Left ventricle myocardium inferior (tissue), 1 donor: ENCODE data around the gene CYP46A1. TPM values are rescaled to one million over a fixed set of nuclear protein-coding genes. Genes with fewer than 3 reads are reported as not detected.

ENCODE experiments used
- DNase-seq: peaks from one replicate; pipeline ENCODE4 v3.0.0-alpha.2; 2020
- H3K27ac ChIP-seq: fragments of 200-600 bp; replicated peaks from 2 replicates; pipeline ENCODE4 v1.8.0; 2021
- H3K27me3 ChIP-seq: fragments of 200-600 bp; 2 replicates; pipeline ENCODE4 v1.8.0; 2021; ENCODE audit warnings: low read depth
- H3K36me3 ChIP-seq: fragments of 200-600 bp; 2 replicates; pipeline ENCODE4 v1.8.0; 2021
- H3K4me1 ChIP-seq: fragments of 200-600 bp; 2 replicates; pipeline ENCODE4 v1.8.0; 2021
- H3K4me3 ChIP-seq: fragments of 200-600 bp; 2 replicates; pipeline ENCODE4 v1.8.0; 2021; ENCODE audit warnings: mild to moderate bottlenecking, moderate library complexity
- H3K9me3 ChIP-seq: fragments of 200-600 bp; replicated peaks from 2 replicates; pipeline ENCODE4 v1.8.0; 2021
- CTCF ChIP-seq: fragments of 200-600 bp; IDR thresholded peaks from 2 replicates; pipeline ENCODE4 v1.8.0; 2021; ENCODE audit warnings: antibody characterized with exemption, mild to moderate bottlenecking, borderline replicate concordance
- intact Hi-C: fragments of 100-400 bp; cut with micrococcal nuclease; formaldehyde crosslinking; loops from one replicate; pipeline ENCODE4 v1.11.0; 2022
- total RNA-seq: library from RNA; stranded (reverse); fragmentation: NEBNext Ultra II Directional; extraction: Animal tissue kit (Norgen Biotek cat#: 25700); gene quantifications from one replicate; pipeline ENCODE4 v1.2.1, GENCODE V29; 2021
- donor health status: DM: no; HTN: yes; CAD: no; lungs with severe emphysema.

CYP46A1 gene
- total RNA-seq, 1 donor from 2014 or later = 4.2 TPM

- no peak for TF ChIP-seq CTCF
- Histone ChIP-seq H3K9me3 (no peaks in the 10 kb centered on the region), H3K4me3 (no peak overlapping the region), H3K27ac (no peak overlapping the region), H3K36me3 (no peaks in the 10 kb centered on the region), H3K4me1 (no peaks in the 10 kb centered on the region), H3K27me3 (no peaks in the 10 kb centered on the region)
- intact Hi-C loops = no loop called here
- DNase-seq = no peak
Measured at GRCh38 chr14:99718811-99719192, 34.7 kb downstream of the CYP46A1 start.

GRCh38 chr14:99720941-99721791 lies 37.1 kb downstream of the CYP46A1 start:
- no peak overlapping the region for H3K27ac ChIP-seq
- no peaks in the 10 kb centered on the region for H3K36me3 ChIP-seq
- intact Hi-C loops = no loop called here
- H3K4me1 ChIP-seq = no peaks in the 10 kb centered on the region
- H3K4me3 ChIP-seq = no peak overlapping the region
- no peak for TF ChIP-seq CTCF
- no peaks in the 10 kb centered on the region for H3K27me3 ChIP-seq
- no peak for DNase-seq
- H3K9me3 ChIP-seq = no peaks in the 10 kb centered on the region

- intact Hi-C loops = no loop called here
- H3K27ac ChIP-seq = no peak overlapping the region
- H3K4me3 ChIP-seq = no peak overlapping the region
- no peaks in the 10 kb centered on the region for H3K9me3 ChIP-seq
- peaks cover under 1% of the 10 kb centered on the region for H3K27me3 ChIP-seq
- no peak for DNase-seq
- H3K36me3 ChIP-seq = no peaks in the 10 kb centered on the region
- no peaks in the 10 kb centered on the region for H3K4me1 ChIP-seq
- TF ChIP-seq CTCF = no peak
Measured at GRCh38 chr14:99721792-99722516, 37.9 kb downstream of the CYP46A1 start.

- no peak overlapping the region for H3K27ac ChIP-seq
- peaks cover 8% of the 10 kb centered on the region for H3K27me3 ChIP-seq
- no peaks in the 10 kb centered on the region for H3K9me3 ChIP-seq
- intact Hi-C loops = no loop called here
- no peak for TF ChIP-seq CTCF
- H3K4me3 ChIP-seq = no peak overlapping the region
- DNase-seq = no peak
- no peaks in the 10 kb centered on the region for H3K36me3 ChIP-seq
- H3K4me1 ChIP-seq = no peaks in the 10 kb centered on the region
Measured at GRCh38 chr14:99722741-99723140, 38.6 kb downstream of the CYP46A1 start.

- Histone ChIP-seq H3K27me3 (peaks cover 11% of the 10 kb centered on the region), H3K36me3 (no peaks in the 10 kb centered on the region), H3K4me1 (no peaks in the 10 kb centered on the region), H3K4me3 (no peak overlapping the region), H3K27ac (no peak overlapping the region), H3K9me3 (no peaks in the 10 kb centered on the region)
- DNase-seq = no peak
- TF ChIP-seq CTCF = no peak
- intact Hi-C loops = no loop called here
Measured at GRCh38 chr14:99724196-99724891, 40.2 kb downstream of the CYP46A1 start.
